Memory B cell (primary cell): ENCODE data around the gene NOX4.

Source experiments
- ATAC-seq: fragments of 150-1000 bp; cut with Tn5 transposase; 2 replicates; pipeline ENCODE4 v1.10.0; 2021; ENCODE audit warnings: low read depth, mild to moderate bottlenecking, moderate library complexity
- DNase-seq, 2 donors: peaks; one replicate each; pipeline ENCODE4 v3.0.0; 2022; ENCODE audit warnings: low spot score in 2 of 2
- H3K27ac Mint-ChIP-seq: one replicate; pipeline ENCODE4 v1.8.0; 2022; ENCODE audit warnings: mild to moderate bottlenecking, moderate library complexity, mixed read lengths
- H3K27me3 Mint-ChIP-seq: one replicate; pipeline ENCODE4 v1.8.0; 2022; ENCODE audit warnings: mixed read lengths
- H3K36me3 Mint-ChIP-seq: one replicate; pipeline ENCODE4 v1.8.0; 2022; ENCODE audit warnings: mild to moderate bottlenecking, mixed read lengths
- H3K4me1 Mint-ChIP-seq: one replicate; pipeline ENCODE4 v1.8.0; 2022; ENCODE audit warnings: mixed read lengths
- H3K4me3 Mint-ChIP-seq: one replicate; pipeline ENCODE4 v1.8.0; 2022; ENCODE audit warnings: mild to moderate bottlenecking, moderate library complexity, mixed read lengths
- H3K9me3 Mint-ChIP-seq: one replicate; pipeline ENCODE4 v1.8.0; 2022; ENCODE audit warnings: mixed read lengths

Gene NOX4

DNA sequence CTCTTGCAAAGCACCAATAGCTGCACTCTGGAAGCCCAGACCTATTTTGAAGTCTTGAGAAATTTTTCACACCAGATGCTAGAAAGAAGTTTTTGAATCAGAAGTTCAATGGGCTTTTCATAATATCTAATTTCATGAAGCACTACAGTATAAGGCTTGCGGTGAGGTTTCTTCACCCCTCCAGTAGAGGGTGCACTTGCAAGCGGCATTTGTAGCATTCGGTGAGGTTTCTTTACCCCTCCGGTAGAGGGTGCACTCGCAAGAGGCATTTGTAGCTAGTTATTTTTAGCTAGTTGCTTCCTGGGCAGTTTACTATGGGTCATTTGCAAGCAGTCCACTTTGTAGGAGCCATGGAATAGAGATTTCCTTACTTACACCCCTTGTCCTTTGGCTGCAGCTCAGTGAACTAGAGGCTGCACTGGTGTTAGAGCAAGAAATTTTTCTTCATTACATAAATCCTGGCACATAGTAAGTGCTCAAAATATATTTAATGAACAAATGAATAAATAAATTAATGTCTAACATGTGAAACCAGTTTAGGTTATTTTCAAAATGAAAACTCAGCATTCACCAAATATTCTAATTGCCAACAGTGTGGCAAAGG is 7.8 kb upstream of the NOX4 start:
- no peaks in the 10 kb centered on the region for H3K27me3 Mint-ChIP-seq
- ATAC-seq, result no peak
- no peak overlapping the region for H3K4me3 Mint-ChIP-seq
- no peak for DNase-seq
- H3K27ac Mint-ChIP-seq, result no peak overlapping the region
- H3K9me3 Mint-ChIP-seq, result no peaks in the 10 kb centered on the region
- no peaks in the 10 kb centered on the region for H3K36me3 Mint-ChIP-seq
- no peaks in the 10 kb centered on the region for H3K4me1 Mint-ChIP-seq

DNA sequence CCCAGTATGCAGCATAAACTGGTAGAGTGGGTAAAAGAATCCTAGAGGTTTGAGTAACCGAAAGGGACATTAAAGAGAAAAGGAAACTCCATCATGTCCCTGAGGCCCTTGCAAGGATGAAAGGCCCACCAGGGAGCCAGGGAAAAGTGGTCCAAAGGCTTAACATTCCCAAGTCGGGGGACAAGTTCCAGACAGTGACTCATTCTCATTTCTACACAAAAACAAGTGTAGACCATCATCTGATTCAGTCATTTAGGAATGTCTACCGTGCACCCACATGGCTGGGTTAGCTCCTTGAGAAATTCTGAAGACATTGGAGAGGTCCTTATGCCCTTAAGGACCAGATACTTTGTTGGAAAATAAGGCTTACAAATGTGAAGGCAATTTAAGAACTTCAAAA is 4.8 kb upstream of the NOX4 start:
- DNase-seq (no peak), ATAC-seq (no peak)
- no peak overlapping the region for H3K4me3 Mint-ChIP-seq

DNA sequence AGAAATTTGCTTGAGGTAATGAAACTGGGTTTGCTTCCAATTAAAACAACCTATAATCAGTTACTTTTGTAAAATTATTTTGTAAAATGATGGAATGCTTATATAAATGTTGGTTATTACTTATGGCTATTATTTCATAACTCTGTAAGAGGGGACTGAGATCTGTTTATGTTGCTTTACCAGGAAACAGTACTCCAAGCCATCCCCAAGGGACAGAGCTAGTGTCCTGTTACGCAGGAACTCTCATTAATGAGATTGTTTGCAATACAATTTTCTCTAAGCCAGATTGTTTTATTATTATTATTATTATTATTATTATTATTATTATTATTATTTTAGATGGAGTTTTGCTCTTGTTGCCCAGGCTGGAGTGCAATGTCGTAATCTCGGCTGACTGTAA is 2.3 kb upstream of the NOX4 start:
- peaks cover 1% of the 10 kb centered on the region for H3K9me3 Mint-ChIP-seq
- H3K36me3 Mint-ChIP-seq, result no peaks in the 10 kb centered on the region
- H3K27ac Mint-ChIP-seq, result no peak overlapping the region
- ATAC-seq (no peak), DNase-seq (no peak)
- no peaks in the 10 kb centered on the region for H3K4me1 Mint-ChIP-seq
- no peaks in the 10 kb centered on the region for H3K27me3 Mint-ChIP-seq
- no peak overlapping the region for H3K4me3 Mint-ChIP-seq

More for the DNA sequence above, 4.8 kb upstream of the NOX4 start:
- H3K4me1 Mint-ChIP-seq, result no peaks in the 10 kb centered on the region
- no peaks in the 10 kb centered on the region for H3K36me3 Mint-ChIP-seq
- H3K27ac Mint-ChIP-seq, result no peak overlapping the region
- no peaks in the 10 kb centered on the region for H3K9me3 Mint-ChIP-seq
- no peaks in the 10 kb centered on the region for H3K27me3 Mint-ChIP-seq

DNA sequence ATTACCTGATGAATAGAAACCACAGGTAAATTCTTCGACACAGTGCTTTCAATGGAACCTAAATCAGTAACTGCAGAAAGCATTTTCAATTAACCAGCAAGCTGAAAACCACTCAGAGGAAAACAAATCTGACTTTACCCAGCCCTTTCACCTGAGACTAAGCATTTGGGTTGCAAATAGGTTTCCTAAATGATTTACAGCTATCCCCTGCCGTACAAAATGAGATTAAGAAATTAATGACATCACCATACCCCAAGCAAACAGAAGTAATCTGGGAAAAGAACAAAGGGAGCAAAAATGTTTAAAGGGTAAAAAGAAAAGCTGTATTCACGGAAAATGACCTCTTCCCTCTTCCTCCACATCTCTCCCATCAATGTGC is 584 bp downstream of the NOX4 start:
- ATAC-seq (no peak), DNase-seq (no peak)
- Mint-ChIP-seq H3K9me3 (peaks cover 1% of the 10 kb centered on the region), H3K36me3 (no peaks in the 10 kb centered on the region), H3K27ac (no peak overlapping the region), H3K4me3 (no peak overlapping the region), H3K4me1 (no peaks in the 10 kb centered on the region), H3K27me3 (no peaks in the 10 kb centered on the region)

DNA sequence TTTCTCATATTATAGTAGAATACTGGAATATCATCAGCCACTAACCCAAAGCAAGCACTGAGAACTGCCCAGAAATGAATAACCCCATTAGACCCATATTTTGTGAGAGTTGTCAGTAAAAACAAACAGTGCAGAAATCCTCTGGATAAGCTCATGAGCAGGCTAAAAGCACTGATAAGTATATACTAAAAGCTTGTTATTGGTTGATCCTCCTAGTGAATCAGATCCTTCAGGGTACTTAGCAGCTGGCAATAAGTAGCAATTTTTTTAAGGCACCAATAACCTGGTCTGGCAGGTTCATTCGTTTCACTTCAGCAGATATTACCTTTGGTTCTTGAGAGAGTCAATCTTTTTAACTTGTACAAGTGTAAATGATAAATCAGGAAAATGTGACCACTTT is 1.2 kb downstream of the NOX4 start:
- H3K27me3 Mint-ChIP-seq, result no peaks in the 10 kb centered on the region
- no peak overlapping the region for H3K27ac Mint-ChIP-seq
- no peak overlapping the region for H3K4me3 Mint-ChIP-seq
- H3K36me3 Mint-ChIP-seq, result no peaks in the 10 kb centered on the region
- no peak for DNase-seq
- H3K9me3 Mint-ChIP-seq, result peaks cover 1% of the 10 kb centered on the region
- no peaks in the 10 kb centered on the region for H3K4me1 Mint-ChIP-seq
- no peak for ATAC-seq

DNA sequence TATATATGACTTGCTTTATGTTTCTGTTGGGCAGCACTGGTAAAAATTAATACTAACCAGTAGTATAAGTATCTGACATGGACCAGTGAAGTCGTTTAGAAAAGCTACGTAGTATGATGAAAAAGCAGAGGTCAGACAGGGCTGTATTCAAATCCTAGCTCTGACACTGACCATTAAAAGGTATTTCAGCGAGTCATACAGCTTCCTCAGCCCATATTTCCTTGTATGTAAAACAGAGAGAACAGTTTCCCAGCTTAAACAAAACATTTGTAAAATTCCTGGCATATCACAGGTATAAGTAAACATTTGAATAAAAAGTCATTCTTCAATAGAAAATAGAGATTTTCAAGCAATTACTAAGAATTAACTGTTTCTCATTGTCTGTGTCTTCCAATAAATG is 4.2 kb downstream of the NOX4 start:
- no peaks in the 10 kb centered on the region for H3K4me1 Mint-ChIP-seq
- no peak for DNase-seq
- no peak overlapping the region for H3K4me3 Mint-ChIP-seq
- H3K27me3 Mint-ChIP-seq, result no peaks in the 10 kb centered on the region
- peaks cover 1% of the 10 kb centered on the region for H3K9me3 Mint-ChIP-seq
- no peak overlapping the region for H3K27ac Mint-ChIP-seq
- no peaks in the 10 kb centered on the region for H3K36me3 Mint-ChIP-seq
- ATAC-seq, result no peak

DNA sequence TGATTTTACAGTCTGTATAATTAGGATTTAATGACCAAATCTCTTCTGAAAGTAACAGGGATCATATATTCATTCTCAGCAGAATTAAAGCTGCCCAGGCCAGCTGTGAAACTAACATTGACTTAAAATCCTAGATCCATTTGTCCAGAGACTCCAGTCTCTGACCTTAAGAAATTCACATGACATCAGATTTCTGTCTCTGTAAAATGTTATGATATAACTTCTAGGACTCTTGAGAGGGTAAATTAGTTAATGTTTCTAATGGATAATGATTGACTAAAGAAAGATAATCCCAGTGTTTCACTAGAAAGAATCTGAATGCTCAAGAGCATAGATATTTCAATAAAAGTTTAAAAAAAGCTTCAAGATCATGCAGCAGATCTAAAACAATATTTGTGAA is 6.3 kb downstream of the NOX4 start:
- no peaks in the 10 kb centered on the region for H3K27me3 Mint-ChIP-seq
- ATAC-seq (no peak), DNase-seq (no peak)
- no peak overlapping the region for H3K27ac Mint-ChIP-seq
- H3K4me1 Mint-ChIP-seq, result no peaks in the 10 kb centered on the region
- H3K9me3 Mint-ChIP-seq, result peaks cover under 1% of the 10 kb centered on the region
- H3K36me3 Mint-ChIP-seq, result no peaks in the 10 kb centered on the region
- no peak overlapping the region for H3K4me3 Mint-ChIP-seq

DNA sequence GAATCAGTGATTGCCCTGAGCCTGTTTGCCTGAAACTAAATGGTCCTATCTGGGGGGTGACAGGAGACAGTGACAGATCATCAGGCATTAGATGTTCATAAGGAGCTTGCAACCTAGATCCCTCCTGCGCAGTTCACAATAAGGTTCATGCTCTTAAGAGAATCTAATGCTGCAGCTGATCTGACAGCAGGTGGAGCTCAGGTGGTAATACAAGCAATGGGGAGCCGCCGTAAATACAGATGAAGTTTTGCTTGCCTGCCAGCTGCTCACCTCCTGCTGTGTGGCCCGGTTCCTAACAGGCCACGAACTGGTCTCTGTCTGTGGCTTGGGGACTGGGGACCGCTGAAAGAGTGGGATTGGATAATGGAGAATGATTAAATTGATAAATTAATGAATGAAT is 14.0 kb downstream of the NOX4 start:
- DNase-seq, result no peak
- no peak overlapping the region for H3K27ac Mint-ChIP-seq

DNA sequence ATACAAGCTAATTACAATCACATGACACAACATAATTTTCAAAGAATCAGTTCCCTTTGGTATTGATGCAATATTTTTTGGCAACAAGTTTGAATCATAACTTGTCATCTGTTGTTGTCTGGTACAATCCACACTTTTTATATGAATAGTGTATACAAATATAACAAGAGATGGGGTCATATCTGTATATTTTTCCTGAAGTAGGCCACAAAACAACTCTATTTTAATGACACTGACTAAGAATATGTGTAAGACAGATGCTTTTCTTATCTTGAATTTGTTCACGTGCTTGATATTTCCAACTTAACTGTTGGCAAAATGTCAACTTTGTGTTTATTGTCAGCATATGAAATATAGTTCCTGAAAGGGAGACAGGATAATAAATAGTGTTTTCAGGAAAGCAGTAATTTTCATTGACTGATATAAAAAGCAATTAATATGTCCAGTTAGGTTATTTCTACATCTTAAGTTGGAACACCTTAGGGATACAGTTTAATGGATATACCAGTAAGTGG is 27.9 kb downstream of the NOX4 start:
- no peaks in the 10 kb centered on the region for H3K4me1 Mint-ChIP-seq
- H3K9me3 Mint-ChIP-seq, result peaks cover 8% of the 10 kb centered on the region
- H3K36me3 Mint-ChIP-seq, result no peaks in the 10 kb centered on the region
- no peak for DNase-seq
- no peaks in the 10 kb centered on the region for H3K27me3 Mint-ChIP-seq
- no peak for ATAC-seq
- no peak overlapping the region for H3K27ac Mint-ChIP-seq
- no peak overlapping the region for H3K4me3 Mint-ChIP-seq

More for the DNA sequence above, 14.0 kb downstream of the NOX4 start:
- no peaks in the 10 kb centered on the region for H3K36me3 Mint-ChIP-seq
- peaks cover 6% of the 10 kb centered on the region for H3K9me3 Mint-ChIP-seq
- H3K4me3 Mint-ChIP-seq, result no peak overlapping the region
- H3K4me1 Mint-ChIP-seq, result no peaks in the 10 kb centered on the region
- no peak for ATAC-seq
- no peaks in the 10 kb centered on the region for H3K27me3 Mint-ChIP-seq

DNA sequence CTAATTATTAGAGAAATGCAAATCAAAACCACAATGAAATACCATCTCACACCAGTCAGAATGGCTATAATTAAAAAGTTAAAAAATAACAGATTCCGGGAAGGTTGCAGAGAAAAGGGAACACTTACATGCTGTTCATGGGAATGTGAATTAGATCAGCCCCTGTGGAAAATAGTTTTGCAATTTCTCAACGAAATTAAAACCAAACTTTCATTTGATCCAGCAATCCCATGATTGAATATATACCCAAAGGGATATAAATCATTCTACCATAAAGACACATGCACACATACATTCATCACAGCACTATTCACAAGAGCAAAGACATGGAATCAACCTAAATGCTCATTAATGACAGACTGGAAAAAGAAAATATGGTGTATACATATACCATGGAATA is 32.5 kb downstream of the NOX4 start:
- Mint-ChIP-seq H3K36me3 (no peaks in the 10 kb centered on the region), H3K9me3 (peaks cover 11% of the 10 kb centered on the region), H3K27me3 (no peaks in the 10 kb centered on the region), H3K27ac (no peak overlapping the region), H3K4me3 (no peak overlapping the region), H3K4me1 (no peaks in the 10 kb centered on the region)
- ATAC-seq (no peak), DNase-seq (no peak)

DNA sequence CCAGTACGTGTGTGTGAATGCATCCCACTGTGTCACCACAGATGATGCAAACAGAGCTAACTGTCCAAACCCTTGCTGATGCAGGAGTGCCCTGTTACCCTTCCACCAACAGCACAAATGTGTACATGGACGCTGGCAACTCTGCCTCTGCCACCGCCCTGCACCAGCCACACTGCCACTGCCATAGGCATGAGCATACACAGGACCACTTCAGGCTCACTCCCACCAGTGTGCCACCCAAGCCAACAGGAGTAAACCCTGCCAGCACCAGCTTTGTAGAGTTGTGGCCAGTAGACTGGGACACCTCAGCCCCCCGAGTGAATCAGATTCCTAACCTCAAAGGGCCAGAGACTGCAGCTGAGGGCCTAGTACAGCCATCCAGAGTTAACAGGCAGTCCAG is 34.0 kb downstream of the NOX4 start:
- H3K9me3 Mint-ChIP-seq, result peaks cover 12% of the 10 kb centered on the region
- H3K36me3 Mint-ChIP-seq, result no peaks in the 10 kb centered on the region
- DNase-seq (no peak), ATAC-seq (no peak)
- H3K27ac Mint-ChIP-seq, result no peak overlapping the region
- no peak overlapping the region for H3K4me3 Mint-ChIP-seq
- H3K27me3 Mint-ChIP-seq, result no peaks in the 10 kb centered on the region
- no peaks in the 10 kb centered on the region for H3K4me1 Mint-ChIP-seq

DNA sequence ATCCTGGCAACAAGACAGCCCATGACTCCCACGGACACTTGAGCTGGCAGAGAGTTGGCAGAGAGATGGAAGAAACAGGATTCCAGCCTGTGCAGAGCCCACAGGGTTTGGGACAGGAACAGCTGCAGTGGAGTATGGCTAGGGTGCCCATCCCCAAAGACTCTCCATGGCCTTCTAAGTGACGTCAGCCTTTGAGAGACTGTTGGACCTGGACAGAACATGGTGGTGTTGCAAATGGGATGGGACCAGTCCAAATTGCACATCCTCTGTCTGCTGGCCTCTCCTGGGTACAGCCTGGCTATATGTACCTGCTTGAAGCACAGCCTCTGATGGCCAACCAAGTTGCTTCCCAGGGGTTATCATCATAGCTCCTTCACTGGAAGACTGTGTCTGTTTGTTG is 34.5 kb downstream of the NOX4 start:
- Mint-ChIP-seq H3K36me3 (no peaks in the 10 kb centered on the region), H3K4me3 (no peak overlapping the region), H3K27me3 (no peaks in the 10 kb centered on the region), H3K4me1 (no peaks in the 10 kb centered on the region), H3K9me3 (peaks cover 12% of the 10 kb centered on the region), H3K27ac (no peak overlapping the region)
- no peak for ATAC-seq
- DNase-seq, result no peak

DNA sequence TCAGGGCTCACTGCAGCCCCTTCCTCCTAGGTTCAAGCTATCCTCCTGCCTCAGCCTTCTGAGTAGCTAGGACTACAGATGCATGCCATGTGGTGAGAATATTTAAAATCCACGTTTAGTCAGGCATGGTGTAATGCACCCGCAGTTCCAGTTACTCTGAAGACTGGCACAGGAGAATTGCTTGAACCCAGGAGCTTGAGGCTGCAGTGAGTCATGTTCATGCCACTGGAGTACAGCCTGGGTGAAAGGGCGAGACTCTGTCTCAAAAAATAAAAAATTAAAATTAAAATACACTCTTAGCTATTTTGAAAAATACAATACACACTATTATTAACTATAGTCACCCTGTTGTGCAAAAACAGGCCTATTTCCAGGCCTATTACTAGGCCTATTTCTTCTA is 38.4 kb downstream of the NOX4 start:
- DNase-seq (no peak), ATAC-seq (no peak)
- Mint-ChIP-seq H3K36me3 (no peaks in the 10 kb centered on the region), H3K9me3 (peaks cover 4% of the 10 kb centered on the region), H3K4me1 (no peaks in the 10 kb centered on the region), H3K4me3 (no peak overlapping the region), H3K27me3 (no peaks in the 10 kb centered on the region), H3K27ac (no peak overlapping the region)

DNA sequence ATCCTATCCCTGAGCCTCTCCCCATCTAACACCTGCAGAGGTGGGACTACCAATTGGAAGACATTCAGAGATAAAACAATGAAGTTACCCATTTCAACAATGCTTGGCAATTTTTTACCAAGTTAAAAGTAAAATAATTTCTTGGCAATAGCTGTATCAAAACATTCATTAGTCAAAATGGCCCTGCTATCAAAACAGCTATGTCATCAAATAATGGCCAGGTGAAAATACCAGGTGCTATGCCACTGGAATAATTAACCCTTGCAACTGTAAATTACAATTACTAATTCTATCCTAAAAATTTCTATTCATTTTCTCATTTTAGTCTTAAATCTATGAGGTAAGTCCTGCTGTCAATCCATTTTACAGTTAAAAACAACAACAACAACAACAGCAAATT is 43.3 kb downstream of the NOX4 start:
- ATAC-seq (no peak), DNase-seq (no peak)
- Mint-ChIP-seq H3K27ac (no peak overlapping the region), H3K4me1 (no peaks in the 10 kb centered on the region), H3K9me3 (peaks cover 4% of the 10 kb centered on the region), H3K27me3 (no peaks in the 10 kb centered on the region), H3K36me3 (no peaks in the 10 kb centered on the region), H3K4me3 (no peak overlapping the region)
